Activated T-helper 1 cell treated with anti-CD3 and anti-CD28 coated beads, Interleukin-2, amount 50 U/mL, for 16 hours (primary cell): ENCODE results near the gene MAML3.
A peak's percentile ranks its signal among the peaks of the same experiment; 100 is the strongest.

ENCODE experiments used
- DNase-seq, 2 donors: peaks; one replicate each; pipeline ENCODE4 v3.0.0-alpha.2; 2020; ENCODE audit warnings: low read depth in 1 of 2, low spot score in 1 of 2

Gene MAML3

DNA sequence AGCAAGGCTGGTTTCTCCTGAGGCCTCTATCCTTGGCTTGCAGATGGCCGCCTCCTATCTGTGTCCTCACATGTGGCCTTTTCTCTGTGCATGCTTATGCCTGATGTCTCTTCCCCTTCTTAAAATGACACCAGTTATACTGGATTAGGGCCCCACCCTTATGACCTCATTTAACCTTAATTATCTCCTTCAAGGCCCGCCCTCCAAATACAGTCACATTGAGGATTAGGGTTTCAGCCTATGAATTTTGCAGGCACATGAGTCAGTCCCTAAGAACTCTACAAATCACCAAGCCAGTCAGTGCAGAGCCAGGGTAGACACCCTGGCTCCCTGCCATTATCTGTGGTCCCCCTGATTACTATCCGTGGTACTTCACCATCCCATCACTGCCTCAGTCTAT lies 51.6 kb downstream of the MAML3 start:
- DNase-seq, result no peak

GRCh38 chr4:140100771-140101170 lies 53.2 kb downstream of the MAML3 start:
- DNase-seq, result no peak

DNA sequence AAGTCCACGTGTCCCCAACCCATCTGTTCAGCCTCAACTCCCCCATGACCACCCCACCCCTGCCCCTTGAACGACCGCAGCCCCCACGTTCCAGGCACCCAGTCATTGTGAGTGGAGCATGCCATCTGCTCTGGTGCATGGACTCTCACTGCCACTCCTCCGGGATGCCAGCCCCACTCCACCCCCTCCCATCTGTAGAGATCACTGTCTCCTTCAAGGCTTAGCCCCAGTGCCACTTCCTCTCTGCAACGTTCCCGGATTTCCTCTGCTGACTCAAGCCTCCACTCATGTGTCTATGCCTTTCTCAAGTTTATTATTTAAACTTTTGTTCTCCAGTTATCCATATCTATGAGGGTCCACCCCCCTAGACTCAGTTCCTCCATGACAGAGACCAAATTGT lies 54.0 kb downstream of the MAML3 start:
- DNase-seq, result no peak

DNA sequence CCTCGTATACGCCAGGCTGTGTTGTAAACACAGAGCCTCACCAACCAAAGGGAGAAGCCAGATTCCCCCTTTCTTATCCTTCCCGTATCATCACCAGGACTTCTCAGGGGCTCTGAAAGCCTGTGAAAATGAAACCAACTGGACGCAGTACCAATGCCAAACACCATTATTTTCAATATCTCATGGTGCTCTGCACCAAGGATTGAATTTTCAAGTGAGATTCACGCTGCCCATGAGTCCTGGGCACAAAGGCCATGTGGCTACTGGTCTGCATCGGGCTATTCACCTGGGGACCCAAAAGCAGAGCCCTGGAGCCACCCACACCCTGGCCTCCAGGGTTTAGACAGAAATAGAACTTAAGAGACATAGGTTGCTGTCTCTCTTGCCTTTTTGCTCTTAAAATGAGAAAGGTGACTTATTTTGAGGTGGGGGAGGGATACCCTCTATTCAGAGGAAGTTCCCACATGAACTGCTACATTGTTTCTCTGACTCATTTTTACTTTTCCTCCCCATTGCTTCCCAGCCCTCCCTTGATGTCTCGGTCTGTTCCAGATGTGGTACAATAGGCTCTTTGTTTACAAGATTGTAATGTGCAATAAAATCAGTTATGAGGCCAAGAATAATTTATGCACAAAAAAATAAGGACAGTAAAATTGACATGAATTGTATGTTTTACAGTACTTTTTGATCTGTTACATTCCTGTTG lies 55.4 kb downstream of the MAML3 start:
- DNase-seq, result no peak

DNA sequence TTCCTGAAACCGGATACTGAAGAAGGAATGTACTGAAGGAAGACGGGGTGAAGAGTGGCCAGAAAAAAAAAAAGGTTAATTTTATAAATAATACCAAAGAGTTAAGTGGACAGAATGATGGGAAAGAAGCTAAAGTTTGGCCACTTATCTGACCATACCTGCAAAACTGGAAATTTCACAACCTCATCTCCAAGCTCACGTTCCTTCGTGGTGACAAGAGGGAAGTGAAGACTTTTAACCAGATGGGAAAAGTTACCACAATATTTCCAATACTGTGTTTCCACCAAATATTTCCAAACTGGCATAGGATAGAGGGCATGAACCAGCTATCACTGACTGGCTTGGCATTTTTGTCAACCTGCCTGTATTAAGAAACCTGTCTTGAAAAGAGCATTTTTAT lies 56.4 kb downstream of the MAML3 start:
- no peak for DNase-seq

DNA sequence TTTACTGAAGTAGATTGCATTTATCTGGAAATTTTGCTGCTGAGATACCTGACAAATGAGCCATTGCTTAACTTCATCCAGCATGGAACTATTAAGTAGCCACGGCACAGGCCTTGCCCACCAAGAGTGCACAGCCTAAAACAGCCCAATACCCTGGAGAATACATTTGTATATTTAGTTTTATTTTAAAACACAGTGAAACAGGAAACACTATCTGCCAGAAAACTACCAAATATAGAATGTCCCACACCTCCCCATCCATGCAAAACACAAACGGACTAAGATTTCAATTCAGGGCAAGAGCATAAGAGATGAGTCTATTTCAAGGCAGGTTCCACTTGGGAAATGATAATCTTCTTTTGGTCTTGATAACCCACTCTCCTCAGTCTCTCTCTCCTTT lies 57.1 kb downstream of the MAML3 start:
- DNase-seq, result no peak

DNA sequence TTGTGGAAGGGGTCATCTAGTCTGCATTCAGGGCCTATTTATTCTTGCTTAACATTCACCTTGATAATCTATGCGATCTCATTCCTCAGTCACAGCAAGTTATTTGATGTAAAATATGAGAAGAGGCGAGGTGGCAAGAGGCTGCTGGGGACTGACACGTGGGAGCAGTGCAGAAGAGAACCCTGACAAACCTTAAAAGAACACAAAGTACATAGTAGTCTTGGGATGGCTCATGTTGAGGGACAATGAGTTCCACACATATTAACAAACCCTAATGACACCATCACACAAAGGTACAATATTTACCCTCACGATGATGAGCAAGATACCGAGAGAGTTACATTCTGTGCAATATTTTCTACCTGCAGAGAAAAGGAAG lies 57.5 kb downstream of the MAML3 start:
- no peak for DNase-seq

GRCh38 chr4:140095694-140096482 lies 58.1 kb downstream of the MAML3 start:
- DNase-seq, result peak in 1 of 2 donors; percentile 30

- DNase-seq, result peak in 1 of 2 donors; percentile 11
Observed at GRCh38 chr4:140094438-140095420, 59.3 kb downstream of the MAML3 start.

DNA sequence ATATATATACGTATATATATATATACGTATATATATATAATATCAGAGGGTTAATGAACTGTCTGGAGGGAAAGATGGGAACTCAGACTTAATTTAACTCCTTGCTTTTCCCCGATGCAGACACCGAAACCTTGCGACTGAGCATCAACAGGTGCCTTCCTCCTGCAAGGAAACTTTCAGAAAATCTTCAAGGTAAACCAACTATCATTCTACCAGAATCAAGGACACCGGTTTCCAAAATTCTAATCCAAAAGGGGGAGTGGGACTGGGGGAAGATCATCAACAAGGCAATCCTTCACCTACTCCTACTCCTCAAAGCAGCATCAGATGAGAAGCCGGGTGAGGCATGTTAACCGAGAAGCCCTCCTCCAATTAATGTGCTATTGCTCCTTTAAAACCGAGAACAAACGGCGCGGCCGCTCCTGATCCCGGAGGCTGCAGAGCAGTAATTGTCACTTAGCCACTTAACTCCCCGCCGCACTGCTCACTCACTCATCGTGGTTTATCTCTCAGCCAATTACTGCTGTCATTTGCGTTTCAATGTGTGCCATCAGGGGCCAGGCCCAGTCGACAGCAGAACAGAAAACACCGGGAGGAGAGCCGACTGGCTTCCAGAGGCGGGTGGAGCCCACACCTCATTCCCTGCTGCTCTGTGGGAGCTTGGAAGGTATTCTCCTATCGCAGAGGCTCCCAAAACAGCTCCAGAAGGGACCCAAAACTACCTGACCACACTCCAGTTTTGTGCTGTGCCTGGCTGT lies 61.7 kb downstream of the MAML3 start:
- DNase-seq, result no peak

GRCh38 chr4:140091305-140091704 lies 62.7 kb downstream of the MAML3 start:
- DNase-seq, result no peak

DNA sequence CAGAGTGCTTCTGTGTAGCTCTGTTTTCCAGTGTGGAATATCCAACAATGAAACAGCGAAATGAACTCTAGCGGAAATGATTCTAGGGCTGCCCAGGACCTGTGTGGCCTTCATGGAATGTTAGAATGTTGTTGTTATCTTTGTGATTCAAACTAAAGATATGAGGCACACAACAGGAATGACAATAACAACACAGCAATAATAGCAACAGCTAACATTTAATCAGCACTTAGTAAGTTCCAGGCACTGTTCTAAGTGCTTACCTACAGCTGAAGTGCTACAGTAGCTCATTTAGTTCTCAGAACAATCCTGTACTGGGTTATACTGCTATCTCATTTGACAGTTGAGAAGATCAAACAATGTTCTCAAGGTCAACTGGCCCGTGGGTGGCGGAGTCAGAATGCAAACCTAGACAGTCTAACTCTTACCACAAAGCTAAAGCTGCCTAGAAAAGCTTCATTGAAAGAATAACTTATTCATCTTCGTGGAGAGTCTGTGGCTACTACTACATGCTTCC lies 63.7 kb downstream of the MAML3 start:
- DNase-seq, result no peak

DNA sequence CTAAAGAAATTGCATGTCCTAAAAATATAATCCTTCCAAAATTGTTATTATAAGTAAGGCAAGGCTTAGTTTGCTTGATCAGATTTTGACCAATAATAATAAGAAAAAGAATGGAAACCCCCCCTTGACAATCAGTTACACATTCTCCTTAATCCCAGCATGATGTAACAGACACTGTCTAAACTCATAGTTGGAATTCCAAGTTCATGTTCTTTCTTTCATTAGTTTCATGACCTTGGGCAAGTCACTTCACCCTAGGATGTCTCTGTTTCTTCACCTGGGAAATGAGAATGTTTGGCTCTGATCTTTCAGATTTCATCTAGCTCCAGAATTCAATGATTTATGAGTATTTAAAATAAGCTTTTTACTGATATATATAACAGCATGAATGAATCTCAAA lies 64.8 kb downstream of the MAML3 start:
- DNase-seq, result no peak

GRCh38 chr4:140088323-140088967 lies 65.5 kb downstream of the MAML3 start:
- DNase-seq, result no peak

- no peak for DNase-seq
Observed at GRCh38 chr4:140085881-140086280, 68.1 kb downstream of the MAML3 start.

DNA sequence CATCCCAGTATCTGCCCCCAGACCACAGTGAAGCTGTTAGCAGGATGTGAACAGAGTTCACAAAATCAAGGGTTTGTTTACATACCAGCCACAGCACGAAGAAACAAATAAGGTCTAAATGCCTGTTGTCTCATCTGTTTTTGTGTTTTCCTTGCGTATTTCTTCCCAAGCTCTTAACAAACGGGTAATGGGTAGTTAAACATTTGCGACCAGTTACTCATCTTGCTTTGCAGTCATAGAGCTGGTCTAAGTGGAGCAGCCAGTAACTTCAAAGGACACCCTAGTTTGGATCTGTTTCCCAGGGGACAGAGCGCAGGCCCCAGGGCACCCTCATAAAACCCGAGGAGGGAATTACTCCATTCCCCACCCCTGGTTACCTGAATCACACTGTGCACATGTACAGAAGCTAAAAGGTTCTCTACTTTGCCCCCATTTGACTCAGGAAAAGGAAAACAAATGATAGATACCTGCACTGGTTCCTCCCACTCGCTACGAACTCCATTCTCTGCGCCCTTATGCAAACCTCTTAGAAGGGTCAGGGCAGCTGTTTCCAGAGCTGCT lies 68.8 kb downstream of the MAML3 start:
- no peak for DNase-seq

- no peak for DNase-seq
Observed at GRCh38 chr4:140084385-140084784, 69.6 kb downstream of the MAML3 start.

DNA sequence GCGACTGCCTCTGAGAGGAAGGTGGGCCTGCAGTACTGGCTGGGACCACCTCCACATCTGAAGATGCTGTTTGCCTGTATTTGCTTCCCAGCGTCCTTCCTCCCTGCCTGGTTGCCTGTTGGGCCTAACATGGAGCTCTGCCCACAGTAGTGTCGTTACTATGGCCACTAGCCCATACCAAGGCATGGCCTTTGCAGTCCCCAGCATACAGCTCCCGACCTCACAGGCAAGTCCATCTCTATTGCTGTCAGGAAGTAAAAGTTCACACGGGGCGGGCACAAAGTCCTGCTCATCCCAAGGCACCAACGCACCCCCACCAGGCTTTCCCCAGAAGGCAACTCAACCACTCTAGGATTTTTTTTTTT lies 71.6 kb downstream of the MAML3 start:
- no peak for DNase-seq

GRCh38 chr4:140081641-140082390 lies 72.2 kb downstream of the MAML3 start:
- no peak for DNase-seq
